HepG2 (cell line): ENCODE measurements around the gene SLC15A3. TPM values are rescaled to one million over a fixed set of nuclear protein-coding genes. Genes with fewer than 3 reads are reported as not detected.
A peak's percentile ranks its signal among the peaks of the same experiment; 100 is the strongest.

Experiments used
- BATF2 ChIP-seq: sonication (generic); formaldehyde crosslinking; IDR thresholded peaks from 2 replicates; pipeline ENCODE4 v1.8.0; 2022; ENCODE audit warnings: mild to moderate bottlenecking, missing genetic modification reagents, moderate library complexity
- ISX ChIP-seq: sonication (generic); formaldehyde crosslinking; conservative IDR thresholded peaks from 2 replicates; pipeline ENCODE4 v1.5.0; 2020; ENCODE audit warnings: missing genetic modification reagents
- MED1 ChIP-seq: sonication (generic); formaldehyde crosslinking; IDR thresholded peaks from 2 replicates; pipeline ENCODE4 v1.4.0; 2020; ENCODE audit warnings: missing genetic modification reagents
- PHB2 ChIP-seq: fragments of 450-650 bp; IDR thresholded peaks from 2 replicates; pipeline ENCODE4 v1.6.1; 2018; ENCODE audit not compliant: partially characterized antibody
- TOPORS ChIP-seq: sonication (generic); formaldehyde crosslinking; IDR thresholded peaks from 2 replicates; pipeline ENCODE4 v1.8.0; 2023; ENCODE audit warnings: mild to moderate bottlenecking, missing genetic modification reagents
- XRCC5 ChIP-seq: fragments of 200-400 bp; formaldehyde crosslinking; optimal IDR thresholded peaks from 2 replicates; pipeline ENCODE3; 2017; ENCODE audit warnings: mild to moderate bottlenecking, low read length
- ZBTB21 ChIP-seq: sonication (generic); formaldehyde crosslinking; IDR thresholded peaks from 2 replicates; pipeline ENCODE4 v1.4.0; 2020; ENCODE audit warnings: missing genetic modification reagents
- ZFP36 ChIP-seq: fragments of 150-350 bp; IDR thresholded peaks from 2 replicates; pipeline ENCODE4 v1.6.1; 2018; ENCODE audit warnings: borderline replicate concordance, low read length, low read depth; ENCODE audit not compliant: partially characterized antibody
- ZGPAT ChIP-seq: IDR thresholded peaks from 2 replicates; pipeline ENCODE4 v1.6.1; 2016; ENCODE audit warnings: mild to moderate bottlenecking
- ZNF235 ChIP-seq: sonication (generic); formaldehyde crosslinking; IDR thresholded peaks from 2 replicates; pipeline ENCODE4 v1.8.1; 2023; ENCODE audit warnings: mild to moderate bottlenecking, missing genetic modification reagents, borderline replicate concordance
- ZNF407 ChIP-seq: sonication (generic); formaldehyde crosslinking; IDR thresholded peaks from one replicate; pipeline ENCODE4 v1.5.1; 2020; ENCODE audit warnings: mild to moderate bottlenecking, missing genetic modification reagents; ENCODE audit errors: not compliant biosample characterization
- ZNF644 ChIP-seq: IDR thresholded peaks from 2 replicates; pipeline ENCODE4 v1.6.1; 2016; ENCODE audit warnings: low read depth
- ZNF775 ChIP-seq: sonication (generic); formaldehyde crosslinking; IDR thresholded peaks from 2 replicates; pipeline ENCODE4 v1.4.0; 2020; ENCODE audit warnings: missing genetic modification reagents, mild to moderate bottlenecking, moderate library complexity, borderline replicate concordance
- ZNF782 ChIP-seq: sonication (generic); formaldehyde crosslinking; IDR thresholded peaks from 2 replicates; pipeline ENCODE4 v1.4.0; 2020; ENCODE audit warnings: missing genetic modification reagents, mild to moderate bottlenecking, borderline replicate concordance
- polyA plus RNA-seq, 8 experiments: library from polyadenylated mRNA; depleted of rRNA in 3 of 8; stranded (reverse) in 7 of 8; unstranded in 1 of 8; fragments of >200 nt; fragmentation: Illumina TruSeq in 4 of 8; extraction: Trizol in 4 of 8; gene quantifications; 2 replicates each; pipeline versions ENCODE4 v1.2.1 to v1.2.3, GENCODE V29; 2011 to 2016; ENCODE audit warnings: low read depth in 4 of 8, missing spikeins in 1 of 8, mixed read lengths in 1 of 8; ENCODE audit not compliant: insufficient read depth in 1 of 8
- total RNA-seq, 5 experiments: library from RNA; depleted of rRNA; stranded (reverse); fragments of >200 nt; fragmentation: Illumina TruSeq; extraction: Trizol; gene quantifications; 2 replicates each; pipeline ENCODE4 v1.2.3, GENCODE V29; 2016; ENCODE audit warnings: low read depth in 1 of 5

SLC15A3 gene
- total and polyA plus RNA-seq, 2 of the 13 experiments (the other 11 are each of a cell fraction or from before 2014, with no cell fraction given), result 0.45 to 0.77 TPM

GRCh38 chr11:60905551-60906113, 46.3 kb downstream of the SLC15A3 start (continued):
- TF ChIP-seq ZNF235 (CRISPR knock-in tag) (no peak), PHB2 (no peak), ZNF782 (no peak), ZNF644 (CRISPR knock-in tag) (no peak), ZBTB21 (CRISPR knock-in tag) (peak; percentile 77), TOPORS (CRISPR knock-in tag) (no peak), ZNF775 (no peak), ZGPAT (no peak), ZFP36 (no peak), ISX (CRISPR knock-in tag) (no peak), BATF2 (CRISPR knock-in tag) (no peak), XRCC5 (no peak), MED1 (no peak), ZNF407 (no peak)
